Neural cell (in vitro differentiated cells): ENCODE results near the gene MDP1.

ENCODE experiments used
- CTCF ChIP-seq: fragments of 450-650 bp; IDR thresholded peaks from 2 replicates; pipeline ENCODE4 v1.5.1; 2014; ENCODE audit warnings: antibody characterized with exemption, mild to moderate bottlenecking, moderate library complexity; ENCODE audit not compliant: poor library complexity, severe bottlenecking
- MXI1 ChIP-seq: fragments of 450-650 bp; conservative IDR thresholded peaks from 2 replicates; pipeline ENCODE4 v1.6.1; 2014; ENCODE audit warnings: antibody characterized with exemption, mild to moderate bottlenecking; ENCODE audit not compliant: poor library complexity, severe bottlenecking
- RAD21 ChIP-seq: fragments of 450-650 bp; conservative IDR thresholded peaks from 2 replicates; pipeline ENCODE4 v1.6.1; 2014; ENCODE audit warnings: antibody characterized with exemption, mild to moderate bottlenecking, moderate library complexity
- SMC3 ChIP-seq: fragments of 450-650 bp; conservative IDR thresholded peaks from 2 replicates; pipeline ENCODE4 v1.6.1; 2014; ENCODE audit warnings: antibody characterized with exemption, mild to moderate bottlenecking, moderate library complexity; ENCODE audit not compliant: poor library complexity

DNA sequence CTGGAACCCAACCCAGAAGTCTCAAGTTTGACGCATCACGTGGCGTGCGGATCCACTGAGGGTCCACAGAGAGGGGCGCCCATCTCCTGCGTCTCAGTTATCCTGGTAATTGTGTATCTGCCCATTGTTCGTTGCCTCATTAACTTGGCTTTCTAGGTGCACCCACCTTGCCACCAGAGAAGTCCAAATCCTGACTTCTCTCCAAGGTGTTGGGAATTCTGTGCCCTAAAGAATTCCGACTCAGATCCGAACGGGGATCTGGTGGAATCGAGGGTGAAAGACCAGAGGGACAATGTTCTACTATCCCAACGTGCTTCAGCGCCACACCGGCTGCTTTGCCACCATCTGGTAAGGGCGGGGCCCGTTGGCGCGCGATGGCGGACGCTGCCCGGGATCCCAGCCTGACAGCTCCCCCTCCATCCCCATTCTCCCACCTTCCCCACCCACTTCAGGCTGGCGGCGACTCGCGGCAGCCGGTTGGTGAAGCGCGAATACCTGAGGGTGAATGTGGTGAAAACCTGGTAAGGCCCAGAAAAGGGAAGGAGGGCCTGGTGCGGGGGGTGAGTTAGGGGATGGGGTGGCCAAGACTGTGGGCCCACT, 43.5 kb downstream of the MDP1 start:
- TF ChIP-seq RAD21 (no peak), CTCF (no peak), SMC3 (no peak), MXI1 (no peak)
